T1000 (cell line): ENCODE measurements around the gene LRRK1.

Experiments used
- DNase-seq: peaks from one replicate; lab custom pipeline; 2025; ENCODE audit warnings: mixed read lengths; lab: John Stamatoyannopoulos, UW

Gene LRRK1

GRCh38 chr15:100932676-100933348, 13.7 kb downstream of the LRRK1 start:
- DNase-seq, result no peak

- no peak for DNase-seq
These were observed 15.0 kb downstream of the LRRK1 start for GRCh38 chr15:100934166-100934565.

DNA sequence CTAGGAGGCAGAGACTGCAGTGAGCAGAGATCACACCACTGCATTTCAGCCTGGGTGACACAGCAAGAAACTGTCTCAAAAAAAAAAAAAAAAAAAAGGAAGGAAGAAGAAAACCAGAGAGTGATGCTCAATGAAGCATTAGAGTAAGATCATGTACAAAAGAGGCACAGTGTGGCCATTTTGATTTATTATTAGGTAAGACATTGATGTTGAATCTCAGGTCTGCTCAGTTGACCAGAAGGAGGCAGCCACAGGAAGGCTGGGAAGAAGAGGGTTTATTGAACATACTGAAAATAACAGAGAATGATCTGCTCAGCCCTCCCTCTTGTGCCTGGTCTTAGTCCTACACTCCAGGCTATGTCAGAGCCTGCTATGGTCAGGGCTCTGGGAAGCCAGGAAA, 15.6 kb downstream of the LRRK1 start:
- no peak for DNase-seq

DNA sequence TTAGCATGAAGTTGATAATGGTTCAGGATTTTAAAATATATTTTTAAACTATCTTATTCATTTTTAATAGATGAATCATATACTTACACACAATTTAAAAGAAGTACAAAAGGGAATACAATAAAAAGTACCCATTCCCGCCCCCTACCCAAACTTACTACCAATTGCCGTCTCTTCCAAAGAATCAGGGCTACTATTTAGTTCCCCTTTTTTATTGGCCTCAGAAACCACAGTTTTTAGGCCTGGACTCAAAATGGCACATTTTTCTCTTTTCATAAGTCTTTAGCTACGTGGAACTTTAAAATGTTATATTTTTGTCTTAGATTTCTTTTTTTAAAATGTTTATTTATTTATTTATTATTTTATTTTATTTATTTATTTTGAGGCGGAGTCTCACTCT, 18.0 kb downstream of the LRRK1 start:
- DNase-seq, result no peak

DNA sequence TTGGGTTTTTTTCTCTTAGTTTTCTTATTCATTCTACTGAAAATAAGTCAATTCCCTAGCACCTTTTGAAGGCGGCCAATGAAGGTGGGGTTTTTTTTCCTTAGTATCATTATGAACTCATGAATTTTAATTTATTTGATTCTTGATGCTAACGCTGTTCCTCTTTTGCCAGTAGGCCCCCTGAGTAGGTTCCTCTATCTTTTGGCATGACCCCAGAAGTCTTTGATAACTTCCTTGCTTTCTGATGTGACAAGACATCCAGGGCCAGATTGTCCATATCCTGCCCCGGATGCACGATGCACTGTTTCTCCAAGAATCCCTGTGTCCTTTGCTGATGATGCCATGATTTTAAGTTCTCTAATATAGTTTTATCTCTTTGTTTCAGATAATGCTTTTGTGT, 20.6 kb downstream of the LRRK1 start:
- DNase-seq, result no peak

DNA sequence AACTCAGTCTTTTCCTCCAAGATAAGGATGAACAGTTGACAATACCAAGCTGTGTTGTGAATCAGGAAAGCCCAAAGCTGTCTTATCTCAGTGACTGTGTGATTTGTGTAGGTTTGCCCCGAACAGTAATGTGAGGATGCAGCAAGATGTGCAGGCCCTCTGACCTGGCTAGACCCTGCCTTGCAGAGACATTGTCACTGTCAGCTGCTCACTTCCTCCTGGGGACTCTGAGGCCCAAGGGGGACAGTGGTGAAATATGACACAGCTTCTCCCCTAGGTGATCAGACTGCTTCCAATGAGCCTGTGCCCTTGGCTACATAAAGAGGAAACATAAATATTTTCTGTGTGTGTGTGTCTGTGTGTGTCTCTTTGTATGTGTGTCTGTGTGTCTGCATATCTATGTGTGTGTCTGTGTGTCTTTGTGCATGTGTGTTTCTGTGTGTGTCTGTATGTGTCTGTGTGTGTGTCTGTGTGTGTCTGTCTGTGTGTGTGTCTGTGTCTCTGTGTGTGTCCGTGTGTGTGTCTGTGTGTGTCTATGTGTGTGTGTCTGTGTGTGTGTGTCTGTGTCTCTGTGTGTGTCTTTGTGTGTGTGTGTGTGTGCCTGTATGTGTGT, 21.7 kb downstream of the LRRK1 start:
- no peak for DNase-seq

GRCh38 chr15:100941536-100941935, 22.4 kb downstream of the LRRK1 start:
- DNase-seq, result no peak

DNA sequence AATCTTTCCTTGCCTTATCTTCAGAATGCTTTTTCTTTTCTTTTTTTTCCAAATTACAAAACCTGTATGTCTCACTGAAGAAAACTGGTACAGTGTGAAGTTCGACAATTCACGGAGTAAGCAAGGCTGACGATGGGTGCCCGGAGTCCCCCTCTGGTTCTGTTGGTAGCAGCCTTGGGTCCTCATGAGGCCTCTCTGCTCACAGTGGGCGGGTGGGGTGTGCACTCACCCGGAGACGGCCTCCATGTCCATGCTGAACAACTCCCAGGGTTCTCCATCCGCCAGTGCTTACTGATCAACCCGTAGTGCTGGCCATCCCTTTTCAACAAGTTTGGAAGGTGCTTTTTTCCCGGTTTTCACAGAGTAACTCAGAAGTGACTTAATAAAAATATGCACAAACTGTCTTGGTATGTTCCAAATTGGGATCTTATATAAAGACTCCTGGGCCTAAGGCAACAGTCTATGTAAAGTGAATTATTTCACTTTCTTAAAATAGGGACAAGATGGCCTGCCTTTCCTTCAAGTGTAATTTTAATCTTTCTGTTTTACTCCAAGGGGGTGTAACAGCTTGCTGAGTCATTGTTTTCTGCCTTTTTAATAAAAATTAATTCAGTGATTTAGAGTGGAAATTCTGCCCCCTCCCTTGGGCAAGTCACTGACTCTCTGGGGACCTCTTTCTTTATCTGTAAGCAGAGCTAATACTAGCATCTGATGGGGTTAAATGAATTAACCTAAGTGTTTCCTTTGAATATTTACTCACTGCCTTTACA, 23.7 kb downstream of the LRRK1 start:
- no peak for DNase-seq

GRCh38 chr15:100944244-100944895, 25.2 kb downstream of the LRRK1 start:
- DNase-seq, result no peak

DNA sequence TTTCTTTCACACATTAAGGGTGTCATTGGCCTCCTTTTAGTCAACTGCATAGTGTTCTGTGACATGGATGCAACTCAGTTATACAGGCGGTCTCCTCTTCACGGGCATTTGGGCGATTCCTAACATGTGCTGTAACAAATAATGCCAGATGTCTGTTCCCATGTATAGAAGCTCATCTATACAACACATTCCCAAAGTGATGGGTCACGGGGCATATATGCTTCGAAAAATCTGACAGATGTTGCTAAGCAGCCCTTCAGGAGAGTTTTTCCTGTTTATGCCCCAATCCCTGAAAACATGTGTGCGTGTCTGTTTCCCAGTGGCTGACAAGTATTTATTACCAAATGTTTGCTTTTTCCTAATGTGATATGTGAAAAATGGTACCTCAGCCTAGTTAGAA, 25.8 kb downstream of the LRRK1 start:
- no peak for DNase-seq

- no peak for DNase-seq
These were observed 28.7 kb downstream of the LRRK1 start for GRCh38 chr15:100947760-100948429.

GRCh38 chr15:100948430-100948762, 29.2 kb downstream of the LRRK1 start:
- DNase-seq, result no peak

GRCh38 chr15:100949691-100950090, 30.5 kb downstream of the LRRK1 start:
- DNase-seq, result no peak

GRCh38 chr15:100951965-100952364, 32.8 kb downstream of the LRRK1 start:
- no peak for DNase-seq

GRCh38 chr15:100952566-100952965, 33.4 kb downstream of the LRRK1 start:
- no peak for DNase-seq

DNA sequence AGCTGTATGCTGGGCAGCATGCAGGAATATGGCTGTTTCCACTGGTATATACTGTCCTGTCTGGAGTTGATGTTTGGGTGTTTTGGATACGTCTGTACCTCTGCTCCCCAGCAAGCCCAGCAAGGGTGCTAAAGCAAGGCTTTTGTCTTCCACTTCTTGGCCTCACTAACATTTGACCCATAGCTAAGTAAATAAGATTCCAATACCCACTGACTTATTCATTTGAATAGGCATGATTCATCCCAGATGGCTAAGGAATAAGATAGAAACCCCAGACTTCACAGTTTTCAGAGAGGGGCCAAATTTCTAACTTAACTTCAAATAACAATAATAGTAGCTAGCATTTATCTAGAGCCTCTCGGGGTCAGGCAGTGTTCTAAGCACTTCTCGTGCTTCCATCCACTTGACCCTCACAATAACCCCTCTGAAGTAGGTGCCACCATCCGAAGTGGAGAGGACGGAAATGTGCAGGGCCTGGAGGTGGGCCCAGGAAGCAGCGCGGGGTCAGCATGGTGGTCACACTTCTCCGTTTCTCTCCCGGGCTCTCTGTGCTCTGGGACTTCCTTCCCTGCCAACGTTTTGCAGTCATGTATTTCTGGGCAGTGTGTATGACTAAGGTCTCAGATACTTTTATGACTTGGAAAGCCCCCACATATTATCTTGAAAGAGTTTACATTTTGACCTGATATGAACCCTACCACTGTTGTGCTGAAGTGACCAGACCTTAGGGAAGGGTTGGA, 39.3 kb downstream of the LRRK1 start:
- DNase-seq, result peak; percentile 52

- DNase-seq, result peak; percentile 52
These were observed 40.2 kb downstream of the LRRK1 start for GRCh38 chr15:100959066-100960050.

- no peak for DNase-seq
These were observed 47.8 kb downstream of the LRRK1 start for GRCh38 chr15:100966997-100967396.

GRCh38 chr15:100968050-100968966, 49.2 kb downstream of the LRRK1 start:
- no peak for DNase-seq
